HL-60/S4 (cell line): ENCODE measurements around the gene AGPS.
"Not testable (repeated sequence)": the region's sequence is repeated elsewhere in the genome, so short reads cannot be mapped to it uniquely, and the experiment has no call there.

Source experiments
- in situ Hi-C: fragments of 300-500 bp; cut with MboI; formaldehyde crosslinking; loops from 2 replicates; pipeline ENCODE4 v1.14.3; 2022; ENCODE audit warnings: low sequenced_read_pairs

AGPS gene

GRCh38 chr2:177392373-177393202, at the start of gene AGPS:
AGPS (plus strand) TSS chr2:177392773; CDS start chr2:177392790, 17 bp downstream.
- in situ Hi-C loops = no loop called here

GRCh38 chr2:177343773-177344172, 48.8 kb upstream of the AGPS start:
- in situ Hi-C loops = no loop called here

DNA sequence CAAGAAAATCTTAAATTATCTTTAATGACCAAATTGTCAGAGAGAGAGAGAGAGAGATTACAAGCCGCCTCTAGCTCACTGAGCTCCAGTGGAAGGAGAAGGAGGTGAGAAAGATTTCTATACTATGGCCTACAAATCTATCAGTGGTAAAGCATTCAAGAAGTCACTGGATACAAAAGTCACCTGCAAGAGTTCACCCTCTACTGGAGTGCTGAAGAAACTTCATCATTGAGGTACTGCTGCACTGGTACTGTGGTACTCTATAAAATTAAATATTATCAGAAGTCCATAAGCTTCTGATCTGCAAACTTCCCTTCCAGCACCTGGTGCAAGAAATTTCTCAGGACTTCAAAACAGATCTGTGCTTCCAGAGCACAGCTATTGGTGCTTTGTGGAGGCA, 48.3 kb upstream of the AGPS start:
- in situ Hi-C loops = no loop called here

DNA sequence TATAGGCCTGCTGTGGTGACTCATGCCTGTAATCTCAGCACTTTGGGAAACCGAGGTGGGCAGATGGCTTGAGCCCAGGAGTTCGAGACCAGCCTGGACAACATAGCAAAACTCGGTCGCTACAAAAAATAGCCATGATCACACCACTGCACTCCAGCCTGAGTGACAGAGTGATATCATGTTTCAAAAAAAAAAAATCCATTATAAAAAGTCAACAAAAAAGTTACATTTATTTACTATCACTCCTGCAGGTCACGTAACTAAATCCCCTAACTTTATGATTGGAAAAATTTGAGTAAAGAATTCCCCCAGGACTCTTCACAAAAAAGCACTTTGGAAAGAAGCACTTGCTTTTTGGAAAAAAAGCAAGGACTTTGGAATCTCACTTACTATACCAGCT, 46.4 kb upstream of the AGPS start:
- in situ Hi-C loops = no loop called here

DNA sequence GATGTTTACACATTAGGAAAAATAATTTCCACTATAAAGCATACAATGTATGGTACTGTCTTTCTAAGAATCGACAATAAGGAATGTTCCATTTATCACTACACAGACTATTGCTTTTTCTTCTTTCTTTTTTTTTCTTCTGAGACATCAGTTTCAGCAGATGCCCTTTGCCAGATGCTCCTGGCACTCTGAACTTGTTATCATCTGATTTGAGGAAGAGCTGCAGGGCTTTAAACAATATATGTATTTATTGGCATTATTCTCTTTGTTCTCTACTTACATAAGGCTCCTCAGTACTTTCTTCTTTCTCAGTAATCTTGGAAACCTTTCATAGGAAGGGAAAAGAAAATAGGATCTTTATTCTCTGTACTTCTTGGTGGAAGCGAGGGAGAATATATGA, 45.0 kb upstream of the AGPS start:
- in situ Hi-C loops = no loop called here

DNA sequence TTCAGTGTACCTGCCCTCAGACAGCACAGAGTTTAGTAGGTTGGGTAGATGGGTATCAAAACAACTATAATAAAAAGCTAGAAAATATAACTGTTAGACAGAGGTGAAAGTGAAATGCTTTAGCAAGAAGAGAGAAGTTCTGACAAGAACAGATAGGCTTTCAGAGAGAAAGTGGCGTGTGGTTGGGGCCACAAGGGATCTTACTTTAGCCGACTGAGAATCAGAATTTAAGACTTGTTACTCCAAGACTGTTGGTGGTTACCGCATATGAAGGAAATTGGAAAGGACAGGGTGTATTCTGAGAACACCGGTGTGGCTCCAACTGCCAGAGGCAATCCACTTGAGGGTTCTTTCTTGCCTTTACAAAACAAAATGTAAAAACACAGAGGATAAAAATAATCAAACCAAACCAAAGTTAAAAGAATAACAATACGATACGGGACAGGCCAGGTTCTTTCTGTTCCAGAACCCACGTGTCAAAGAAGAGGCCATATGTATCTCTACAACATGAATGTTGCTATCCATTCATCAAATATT, 44.4 kb upstream of the AGPS start:
- in situ Hi-C loops = no loop called here

DNA sequence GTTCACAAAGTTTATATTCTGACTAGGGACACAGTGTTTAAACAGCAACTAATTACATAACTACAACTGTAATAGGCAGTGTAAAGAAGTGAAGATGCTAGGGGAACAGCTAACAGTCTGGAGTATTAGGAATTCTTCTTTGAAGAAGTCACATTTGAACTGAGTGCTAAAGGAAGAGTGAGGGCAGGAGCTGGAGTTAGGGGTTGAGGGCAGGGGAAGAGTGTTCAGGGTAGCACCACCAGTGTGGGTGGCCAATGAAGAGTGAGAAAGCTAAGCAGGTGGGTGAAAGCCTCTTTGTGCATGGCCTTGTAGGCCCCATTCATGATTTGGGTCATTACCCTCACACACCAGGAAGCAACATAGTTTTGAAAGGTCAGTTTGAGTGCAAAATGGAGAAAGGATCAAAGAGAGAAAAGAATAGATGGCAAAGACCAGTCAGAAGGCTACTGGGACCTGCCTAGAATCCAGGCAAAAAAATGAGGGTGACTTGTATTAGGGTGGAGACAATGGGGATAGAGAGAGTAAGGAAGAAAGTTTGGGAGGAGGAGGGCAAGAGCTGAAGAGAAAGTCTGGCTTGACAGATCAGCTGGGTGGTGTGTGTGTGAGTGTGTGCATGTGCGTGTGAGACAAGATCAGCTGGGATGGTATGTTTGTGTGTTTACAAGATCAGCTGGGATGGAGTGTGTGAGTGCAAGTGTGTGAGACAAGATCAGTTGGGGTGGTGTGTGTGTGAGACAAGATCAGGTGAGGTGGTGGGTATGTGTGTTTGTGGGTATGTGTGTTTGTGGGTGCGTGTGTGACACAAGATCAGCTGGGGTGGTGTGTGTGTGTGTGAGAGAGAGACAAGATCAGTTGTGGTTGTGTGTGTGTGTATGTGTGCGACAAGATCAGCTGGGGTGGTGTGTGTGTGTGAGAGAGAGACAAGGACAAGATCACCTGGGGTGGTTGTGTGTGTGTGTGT, 43.6 kb upstream of the AGPS start:
- in situ Hi-C loops = no loop called here

- in situ Hi-C loops = not testable (repeated sequence)
Measured at GRCh38 chr2:177350624-177351023, 41.9 kb upstream of the AGPS start.

DNA sequence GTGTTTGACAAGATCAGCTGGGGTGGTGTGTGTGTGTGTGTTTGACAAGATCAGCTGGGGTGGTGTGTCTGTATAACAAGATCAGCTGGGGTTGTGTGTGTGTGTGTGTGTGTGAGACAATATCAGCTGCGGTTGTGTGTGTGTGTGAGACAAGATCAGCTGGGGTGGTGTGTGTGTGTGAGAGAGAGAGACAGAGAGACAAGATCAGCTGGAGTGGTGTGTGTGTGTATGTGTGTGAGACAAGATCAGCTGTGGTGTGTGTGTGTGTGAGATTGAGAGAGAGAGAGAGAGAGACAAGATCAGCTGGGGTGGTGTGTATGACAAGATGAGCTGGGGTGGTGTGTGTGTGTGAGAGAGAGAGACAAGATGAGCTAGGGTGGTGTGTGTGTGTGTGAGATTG, 41.5 kb upstream of the AGPS start:
- in situ Hi-C loops = not testable (repeated sequence)

DNA sequence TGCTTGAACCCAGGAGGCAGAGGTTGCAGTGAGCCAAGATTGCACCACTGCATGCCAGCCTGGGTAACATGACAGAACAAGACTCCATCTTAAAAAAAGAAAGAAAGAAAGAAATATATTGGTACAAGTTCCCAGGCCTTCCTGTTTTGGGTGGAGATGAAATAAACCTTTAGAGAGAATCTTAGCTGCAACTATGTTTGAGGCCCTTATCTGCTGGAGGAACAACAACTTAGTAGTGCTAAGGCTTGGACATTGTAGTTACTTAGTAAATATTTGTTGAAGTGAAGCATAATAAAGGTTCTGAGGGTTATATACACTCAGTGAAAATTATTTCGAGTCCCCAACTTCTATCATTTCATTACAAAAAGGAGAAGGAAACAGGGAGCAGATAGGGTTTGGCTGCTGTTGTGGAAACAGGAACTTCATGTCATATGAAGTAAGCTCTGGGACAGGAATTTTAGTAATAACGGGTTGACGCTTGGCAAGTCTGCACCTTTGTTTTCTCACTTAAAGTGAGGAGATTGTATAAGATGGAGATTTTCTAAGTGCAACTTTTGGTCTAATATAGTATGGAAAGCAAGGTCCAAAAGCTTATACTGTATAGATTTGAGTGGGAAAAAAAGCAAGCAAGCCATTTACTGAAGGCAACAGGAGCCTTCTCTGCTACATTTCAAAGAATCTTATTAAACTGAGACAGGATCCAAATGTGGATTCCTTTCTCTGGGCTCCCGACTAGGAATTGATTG, 40.0 kb upstream of the AGPS start:
- in situ Hi-C loops = no loop called here

DNA sequence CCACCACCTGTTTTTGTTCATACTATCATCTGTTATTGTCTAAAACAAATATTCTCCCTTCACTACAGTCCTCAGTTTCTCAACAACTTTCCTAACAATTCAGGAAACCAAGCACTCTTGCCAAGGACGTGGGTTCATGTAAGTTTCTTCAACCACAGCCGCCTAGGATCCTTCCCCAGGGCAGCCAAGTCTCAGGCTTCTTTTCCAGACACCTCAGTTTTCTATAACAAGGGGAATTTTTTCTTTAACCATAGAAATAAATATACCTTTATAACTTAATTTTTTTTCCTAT, 39.4 kb upstream of the AGPS start:
- in situ Hi-C loops = no loop called here

GRCh38 chr2:177354541-177354940, 38.0 kb upstream of the AGPS start:
- in situ Hi-C loops = not testable (repeated sequence)

- in situ Hi-C loops = no loop called here
Measured at GRCh38 chr2:177355874-177356273, 36.7 kb upstream of the AGPS start.

GRCh38 chr2:177359836-177360595, 32.6 kb upstream of the AGPS start:
- in situ Hi-C loops = no loop called here

GRCh38 chr2:177362499-177362898, 30.1 kb upstream of the AGPS start:
- in situ Hi-C loops = no loop called here

DNA sequence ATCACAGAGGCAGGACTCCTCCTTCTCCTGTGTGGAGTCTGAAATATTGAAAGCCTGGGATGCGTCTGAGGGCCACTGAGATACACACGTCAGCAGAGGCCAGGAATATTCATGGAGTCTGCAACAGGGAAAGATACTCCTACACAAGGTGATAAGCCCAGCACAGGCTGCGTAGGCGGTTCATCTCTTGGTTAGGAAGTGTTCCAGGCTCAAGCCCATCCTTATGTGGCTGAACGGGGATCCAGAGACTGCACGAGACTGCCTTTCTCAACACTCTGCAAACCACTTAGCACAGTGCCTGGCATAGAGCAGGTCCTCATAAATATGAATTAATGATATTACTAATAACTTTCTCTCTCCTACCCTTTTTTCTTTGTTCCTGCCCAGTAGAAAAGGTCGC, 29.2 kb upstream of the AGPS start:
- in situ Hi-C loops = no loop called here

DNA sequence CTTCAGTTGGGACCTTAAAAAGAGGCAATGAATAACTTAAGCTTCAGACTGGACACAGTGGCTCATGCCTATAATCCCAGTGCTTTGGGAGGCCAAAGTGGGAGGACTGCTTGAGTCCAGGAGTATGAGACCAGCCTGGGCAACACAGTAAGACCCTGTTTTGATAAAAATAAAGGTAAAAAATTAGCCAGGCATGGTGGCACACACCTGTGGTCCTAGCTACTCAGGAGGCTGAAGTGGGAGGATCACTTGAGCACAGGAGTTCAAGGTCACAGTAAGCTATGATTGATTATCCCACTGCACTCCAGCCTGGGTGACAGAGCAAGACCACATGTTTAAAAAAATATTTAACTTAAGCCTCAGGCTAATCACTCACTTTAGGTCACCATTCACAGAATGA, 26.8 kb upstream of the AGPS start:
- in situ Hi-C loops = not testable (repeated sequence)

- in situ Hi-C loops = not testable (repeated sequence)
Measured at GRCh38 chr2:177368023-177368422, 24.6 kb upstream of the AGPS start.

DNA sequence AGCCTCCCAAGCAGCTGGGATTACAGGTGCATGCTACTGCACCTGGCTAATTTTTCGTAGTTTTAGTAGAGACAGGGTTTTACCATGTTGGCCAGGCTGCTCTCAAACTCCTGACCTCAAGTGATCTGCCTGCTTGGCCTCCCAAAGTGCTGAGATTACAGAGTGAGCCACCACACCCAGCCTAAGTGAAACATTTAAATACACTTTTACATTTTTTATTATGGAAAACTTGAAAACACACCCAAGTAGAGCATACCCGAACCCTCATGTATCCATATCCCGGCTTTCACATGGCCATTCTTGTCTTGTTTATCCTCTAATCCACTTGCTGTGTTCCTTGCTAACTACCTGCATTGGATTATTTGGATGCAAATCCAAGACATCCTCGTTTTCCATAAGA, 13.2 kb upstream of the AGPS start:
- in situ Hi-C loops = no loop called here

- in situ Hi-C loops = no loop called here
Measured at GRCh38 chr2:177380181-177380580, 12.4 kb upstream of the AGPS start.
